HG03457 (cell line): ENCODE measurements around the gene RPL37A.
"Not testable (repeated sequence)": the region's sequence is repeated elsewhere in the genome, so short reads cannot be mapped to it uniquely, and the experiment has no call there.

Experiments
- ATAC-seq: cut with Tn5 transposase; IDR thresholded peaks from one replicate; pipeline ENCODE4 v1.9.1; 2021; ENCODE audit warnings: moderate number of reproducible peaks; ENCODE audit not compliant: unreplicated experiment

The RPL37A gene

DNA sequence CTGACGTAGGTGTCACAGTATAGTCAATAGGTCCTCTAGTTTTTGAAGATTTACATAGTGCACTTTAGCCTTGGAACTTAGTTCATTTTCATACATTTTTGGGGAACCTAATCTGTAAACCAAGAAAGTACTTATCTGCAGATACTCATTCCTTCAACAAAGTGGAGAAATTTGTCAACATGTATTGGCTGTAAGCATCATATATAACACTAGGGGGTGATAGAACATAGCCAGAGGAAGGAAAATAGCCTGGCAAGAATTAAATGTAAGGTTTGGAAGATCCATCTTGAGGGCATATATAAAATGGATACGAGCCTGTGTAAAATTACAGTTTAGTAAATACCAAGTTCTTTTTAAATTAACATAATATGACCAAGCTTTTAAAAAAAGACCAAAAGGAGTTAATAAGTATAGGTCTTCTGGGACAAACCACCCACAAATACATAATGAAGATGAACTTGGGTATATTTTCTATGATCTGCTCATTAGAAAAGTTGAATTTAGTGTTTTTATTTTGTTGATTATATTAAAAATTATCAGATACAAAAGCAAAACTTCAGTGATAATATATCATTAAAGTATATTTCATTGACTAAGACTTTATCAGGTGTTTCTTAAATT, 18.2 kb downstream of the RPL37A start:
- ATAC-seq, result no peak

DNA sequence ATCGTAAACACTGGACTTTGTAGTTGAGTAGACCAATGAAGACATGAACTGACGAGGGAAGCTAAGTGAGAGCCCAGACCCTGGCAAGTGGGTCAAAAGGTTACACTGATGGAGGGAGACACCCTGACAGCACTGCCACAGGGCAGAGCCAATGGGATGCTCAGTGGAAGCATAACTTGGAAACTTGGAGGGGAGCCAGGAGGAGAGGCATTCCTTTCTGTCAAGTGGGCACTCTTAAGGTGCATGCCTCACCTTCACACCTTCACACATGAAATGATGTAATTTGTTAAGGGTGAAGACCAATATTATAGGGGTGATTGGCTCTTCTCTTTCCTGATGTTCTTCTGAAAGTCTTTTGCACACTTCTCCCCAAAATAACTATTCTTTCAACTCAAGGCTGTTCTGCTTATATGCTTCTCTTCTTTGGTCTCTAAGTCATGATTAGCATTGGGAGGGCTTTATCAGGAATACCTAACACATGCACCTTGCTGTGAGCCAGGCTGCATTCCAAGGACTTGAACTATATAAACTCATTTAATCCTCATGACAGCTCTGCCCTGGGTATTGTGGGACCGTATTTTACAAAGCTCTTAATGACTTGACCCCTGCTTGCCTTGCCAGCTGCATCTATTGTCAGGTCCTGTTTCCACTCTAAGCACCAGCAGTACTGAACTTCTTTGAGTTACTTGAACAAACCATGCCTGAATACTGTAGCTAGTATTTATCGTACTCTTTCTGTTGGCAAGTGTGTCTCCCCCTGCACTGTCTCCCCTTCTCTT, 19.0 kb downstream of the RPL37A start:
- no peak for ATAC-seq

DNA sequence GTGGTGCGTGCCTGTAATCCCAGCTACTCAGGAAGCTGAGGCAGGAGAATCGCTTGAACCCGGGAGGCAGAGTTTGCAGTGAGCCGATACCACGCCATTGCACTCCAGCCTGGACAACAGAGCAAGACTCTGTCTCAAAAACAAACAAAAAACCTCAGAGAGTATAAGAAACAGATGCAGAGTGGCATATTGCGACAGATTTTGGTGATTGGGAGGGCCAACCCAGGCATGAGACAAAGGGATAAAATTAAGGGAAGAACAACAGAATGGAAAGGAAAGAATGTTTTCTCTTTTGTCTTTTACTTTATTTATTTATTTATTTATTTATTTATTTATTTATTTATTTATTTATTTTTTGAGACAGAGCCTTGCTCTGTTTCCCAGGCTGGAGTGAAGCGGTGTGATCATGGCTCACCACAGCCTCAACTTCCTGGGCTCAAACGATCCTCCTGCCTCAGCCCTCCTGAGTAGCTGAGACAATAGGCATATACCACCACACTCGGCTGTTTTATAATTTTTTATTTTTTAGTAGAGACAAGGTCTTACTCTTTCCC, 20.0 kb downstream of the RPL37A start:
- ATAC-seq, result not testable (repeated sequence)

DNA sequence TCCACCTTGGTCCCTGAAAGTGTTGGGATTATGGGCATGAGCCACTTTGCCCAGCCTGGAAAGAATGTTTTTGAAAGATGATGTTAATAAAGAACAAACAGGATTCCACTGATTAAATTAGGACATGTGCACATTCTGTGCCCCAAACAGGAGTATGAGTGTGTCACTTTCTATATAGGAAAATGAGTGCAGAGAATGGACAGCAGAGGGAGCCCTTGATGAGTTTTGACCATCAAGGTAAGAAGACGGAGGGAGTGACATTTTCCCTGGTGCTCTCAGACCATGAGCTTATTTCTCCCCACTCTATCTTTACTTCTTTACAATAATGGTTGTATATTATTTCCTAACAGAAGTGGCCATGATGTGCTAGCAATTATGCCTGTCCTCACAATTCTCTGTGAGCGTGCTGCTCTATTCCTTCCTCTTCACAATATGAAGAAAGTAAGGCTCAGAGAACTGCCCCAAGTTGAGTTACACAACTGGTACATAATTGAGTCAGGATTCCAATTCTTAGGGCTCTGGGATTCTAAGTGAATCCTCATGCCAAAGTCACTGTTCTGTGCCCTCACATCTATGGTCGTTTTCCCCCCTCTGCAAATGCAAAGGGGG, 20.6 kb downstream of the RPL37A start:
- no peak for ATAC-seq

DNA sequence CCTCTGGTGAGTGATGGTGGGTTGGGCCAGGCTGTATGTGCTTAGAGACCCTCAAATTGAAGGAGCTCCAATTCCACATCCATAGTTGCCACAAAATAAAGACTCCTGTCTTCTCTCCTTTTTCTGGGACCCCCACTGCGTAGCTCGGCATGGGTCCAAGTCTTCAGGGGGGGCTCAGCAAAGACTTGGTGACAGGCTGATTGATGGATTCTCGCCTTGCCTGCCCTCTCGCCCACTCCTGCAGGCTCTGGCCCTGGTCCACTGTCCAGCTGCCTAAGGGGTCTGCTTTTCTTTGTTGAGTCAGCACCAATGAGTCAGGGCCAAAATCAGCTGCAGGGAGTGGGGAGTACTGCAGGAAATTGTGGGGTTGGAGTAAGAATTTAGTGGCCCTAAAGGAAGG, 21.5 kb downstream of the RPL37A start:
- ATAC-seq, result no peak

DNA sequence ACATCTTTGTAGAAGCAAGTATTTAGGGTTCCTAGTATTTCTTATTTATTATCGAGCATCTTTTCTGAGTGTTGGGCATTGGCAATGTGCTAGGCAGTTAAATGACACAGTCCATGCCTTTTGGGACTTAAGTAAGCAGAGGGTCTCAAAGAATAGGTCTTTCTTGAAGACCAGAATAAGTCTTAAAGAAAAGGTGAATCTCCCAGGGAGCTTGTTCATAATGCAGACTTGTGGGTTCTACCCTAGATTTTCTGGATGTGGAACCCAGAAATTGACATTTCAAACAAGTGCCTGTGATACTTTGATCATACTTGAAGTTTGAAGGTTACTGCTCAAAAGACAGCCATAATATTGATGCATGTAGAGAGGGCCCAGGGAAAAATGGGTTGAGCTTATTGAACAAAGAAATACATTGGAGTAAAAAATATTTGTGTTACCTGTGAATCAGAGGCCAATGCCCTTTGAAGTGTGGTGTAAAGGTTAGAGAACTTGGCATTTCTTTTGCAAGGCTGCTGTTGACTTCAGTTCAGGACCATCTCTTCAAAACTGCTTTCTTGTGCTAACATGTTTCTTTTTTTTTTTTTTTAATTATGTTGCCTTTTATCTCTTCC, 24.4 kb downstream of the RPL37A start:
- ATAC-seq, result no peak

DNA sequence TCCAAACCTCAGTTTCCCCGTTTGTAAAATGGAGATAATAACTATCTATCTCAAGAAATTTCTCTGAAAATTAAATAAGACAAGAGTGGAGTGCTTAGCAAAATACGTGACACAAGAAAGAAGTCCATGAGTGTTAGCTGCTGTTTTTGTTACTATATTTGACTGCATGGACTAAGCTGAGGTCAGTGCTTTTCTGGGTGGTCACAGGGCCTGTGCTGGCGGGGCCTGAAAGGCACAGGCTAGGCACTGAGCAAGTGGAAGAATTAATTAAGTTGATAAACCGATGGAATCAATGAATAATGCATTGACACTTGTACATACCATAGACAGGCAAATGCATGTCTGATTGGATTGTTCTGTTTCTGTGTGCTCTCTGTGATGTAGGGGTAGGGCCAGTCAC, 27.3 kb downstream of the RPL37A start:
- no peak for ATAC-seq

DNA sequence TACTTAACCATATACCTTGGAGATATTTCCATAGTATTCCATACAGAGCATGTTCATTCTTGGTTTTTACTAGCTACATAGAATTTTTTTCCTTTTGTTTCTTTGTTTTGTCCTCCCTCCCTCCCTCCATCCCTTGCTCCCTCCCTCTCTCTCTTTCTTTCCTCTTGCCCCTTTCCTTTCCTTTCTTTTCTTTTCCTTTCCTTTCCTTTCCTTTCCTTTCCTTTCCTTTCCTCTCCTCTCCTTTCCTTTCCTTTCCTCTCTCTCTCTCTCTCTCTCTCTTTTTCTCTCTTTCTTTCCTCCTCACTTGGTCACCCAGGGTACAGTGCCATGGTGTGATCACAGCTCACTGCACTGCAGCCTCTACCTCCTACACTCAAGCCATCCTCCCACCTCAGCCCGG, 28.3 kb downstream of the RPL37A start:
- ATAC-seq, result no peak

DNA sequence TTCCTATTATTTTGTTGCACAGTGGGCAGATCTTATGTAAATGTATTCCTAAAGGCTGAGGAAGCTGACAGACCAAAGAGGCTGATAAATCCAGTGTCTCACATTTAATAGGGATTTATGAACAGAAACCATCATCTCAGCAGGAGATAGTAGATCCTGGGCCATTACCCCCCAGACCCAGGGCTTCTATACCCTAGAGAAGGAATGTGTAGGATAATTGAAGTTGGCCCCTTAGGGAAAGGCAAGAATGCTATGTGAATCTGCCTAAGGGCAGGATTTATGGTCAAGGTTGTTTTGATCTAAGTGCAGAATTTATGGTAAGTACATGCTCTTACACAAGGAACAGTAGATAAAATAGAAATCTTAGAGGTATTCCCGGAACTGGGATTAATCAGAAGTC, 29.0 kb downstream of the RPL37A start:
- no peak for ATAC-seq

DNA sequence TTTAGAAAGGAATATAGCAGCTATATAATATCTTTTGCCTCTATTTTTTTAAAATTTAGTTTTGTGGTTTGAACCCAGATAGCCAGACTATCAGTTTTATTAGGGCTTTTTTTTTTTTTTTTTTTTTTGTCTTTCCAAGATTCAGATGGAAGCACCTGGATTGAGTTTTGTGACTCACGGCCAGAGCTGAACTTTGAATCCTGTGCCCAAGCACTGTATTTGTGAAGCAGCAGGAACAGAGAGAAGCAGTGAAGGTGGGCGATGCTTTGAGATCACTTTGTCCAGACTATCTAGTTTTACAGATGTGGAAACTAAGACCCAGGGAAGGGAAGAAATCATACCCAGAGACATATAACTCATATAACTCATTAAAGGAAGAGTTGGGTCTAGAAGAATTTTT, 33.9 kb downstream of the RPL37A start:
- ATAC-seq, result no peak

DNA sequence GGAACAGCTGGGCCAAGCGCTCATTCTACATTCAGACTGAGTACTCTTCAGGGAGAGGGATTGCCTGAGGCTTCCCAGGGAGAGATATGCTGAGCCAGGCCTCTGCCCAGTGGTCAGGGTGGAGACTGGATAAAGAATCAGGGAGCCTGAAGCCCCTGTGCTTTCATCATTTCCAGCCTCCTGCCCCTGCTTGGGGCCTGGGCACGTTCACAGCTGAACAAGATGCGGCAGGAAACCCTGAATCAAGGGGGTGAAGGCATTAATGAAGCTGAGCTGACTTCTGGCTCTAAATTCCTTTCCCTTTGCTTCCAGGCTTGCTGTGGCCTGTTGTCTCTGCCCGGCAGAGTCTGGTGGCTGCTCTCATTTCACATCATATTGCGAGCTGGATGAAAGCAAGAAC, 35.0 kb downstream of the RPL37A start:
- no peak for ATAC-seq

DNA sequence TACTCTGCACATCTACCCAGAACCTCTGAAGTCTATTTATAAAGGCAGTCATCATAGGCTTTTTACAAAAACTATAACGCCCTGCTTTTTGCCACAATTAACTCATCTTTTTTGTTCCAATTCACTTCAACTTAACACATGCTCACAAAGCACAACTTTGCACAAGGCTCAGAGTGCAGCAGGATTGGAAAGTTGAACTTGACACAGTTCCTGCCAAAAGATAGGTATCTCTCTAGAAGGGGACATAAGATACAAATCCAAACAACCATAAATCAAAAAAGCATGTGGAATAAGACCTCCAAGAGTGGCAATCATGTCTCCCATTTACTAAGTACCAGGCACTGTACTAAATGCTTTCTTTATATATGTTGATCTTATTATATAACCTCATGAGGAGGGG, 36.2 kb downstream of the RPL37A start:
- ATAC-seq, result no peak

DNA sequence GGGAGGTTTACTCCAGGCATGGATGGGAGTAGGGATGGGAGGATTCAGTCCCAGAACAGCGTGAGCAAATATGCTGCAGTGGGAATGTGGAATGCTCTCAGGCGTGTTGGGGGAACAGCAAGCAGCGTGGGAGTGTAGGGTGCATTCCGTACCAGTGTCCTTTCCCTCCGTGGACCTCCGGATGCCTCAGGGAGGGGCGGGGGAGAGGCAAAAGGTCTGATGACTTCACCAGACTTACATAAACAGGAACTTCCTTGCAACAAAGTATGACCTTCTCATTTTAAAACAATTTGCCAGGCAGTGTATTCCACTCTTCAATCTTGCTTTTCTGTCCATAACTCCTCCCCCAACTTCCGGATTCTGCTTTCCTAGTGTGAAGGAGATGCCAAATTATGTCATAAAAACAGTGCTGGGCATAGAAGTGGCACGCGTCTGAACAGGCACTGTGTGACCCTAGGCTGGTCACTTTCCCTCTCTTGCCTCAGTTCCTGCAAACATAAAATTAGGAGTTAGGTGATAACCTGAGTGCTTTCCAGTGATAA, 36.9 kb downstream of the RPL37A start:
- no peak for ATAC-seq

DNA sequence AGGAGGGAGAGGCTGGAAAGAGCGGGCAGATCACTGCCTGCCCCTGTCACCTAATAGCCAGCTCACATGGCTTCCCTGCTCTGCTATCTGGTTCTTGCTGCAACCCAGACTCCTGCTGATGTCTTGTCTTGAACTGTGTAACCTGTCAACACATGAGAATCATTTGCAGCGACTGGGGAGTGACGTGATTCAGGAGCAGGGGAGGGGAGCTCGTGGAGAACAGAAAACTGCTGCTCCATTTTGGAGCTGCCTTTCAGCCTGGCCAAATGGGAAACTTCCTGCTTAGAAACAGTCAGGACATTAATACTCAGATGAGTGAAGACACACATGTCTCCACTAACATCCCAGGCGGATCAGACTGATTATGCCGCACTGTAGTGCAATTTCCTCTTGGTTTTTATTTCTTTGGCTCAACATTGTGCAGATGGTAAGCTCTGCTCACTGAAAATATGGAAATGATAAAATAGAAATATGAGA, 38.1 kb downstream of the RPL37A start:
- no peak for ATAC-seq

DNA sequence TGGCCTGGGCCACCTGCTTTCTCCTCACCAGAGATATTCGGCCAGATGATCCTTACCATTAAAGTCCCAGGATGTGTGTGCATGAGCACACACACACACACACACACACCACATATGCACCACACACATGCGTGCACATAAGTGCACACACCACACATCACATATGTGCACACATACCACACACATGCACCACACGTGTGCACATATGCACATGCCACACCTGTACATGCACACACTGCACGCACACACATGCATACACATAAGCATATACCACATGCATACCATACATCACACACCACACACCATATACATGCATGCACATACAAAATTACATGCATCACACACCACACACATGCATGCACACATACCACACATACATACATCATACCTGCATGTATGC, 38.7 kb downstream of the RPL37A start:
- ATAC-seq, result no peak

DNA sequence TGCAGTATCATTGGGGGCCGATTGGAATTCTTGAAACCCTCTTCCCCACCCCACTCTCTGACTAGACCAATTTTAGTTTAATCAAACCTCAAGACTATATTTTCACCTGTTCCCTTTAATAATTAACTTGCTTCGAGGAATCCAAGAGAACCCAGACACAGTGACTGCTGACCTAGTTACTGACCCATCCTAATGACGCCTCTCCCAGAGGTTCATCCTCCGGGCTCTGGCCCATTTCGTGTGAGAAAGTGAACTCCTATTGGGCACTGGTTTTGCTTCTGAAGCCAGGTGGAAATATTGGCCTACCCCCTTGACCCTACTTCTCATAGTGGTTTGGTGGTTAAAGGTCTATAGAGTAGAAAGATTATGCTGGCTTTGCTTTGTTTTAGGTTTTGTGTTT, 39.9 kb downstream of the RPL37A start:
- no peak for ATAC-seq

DNA sequence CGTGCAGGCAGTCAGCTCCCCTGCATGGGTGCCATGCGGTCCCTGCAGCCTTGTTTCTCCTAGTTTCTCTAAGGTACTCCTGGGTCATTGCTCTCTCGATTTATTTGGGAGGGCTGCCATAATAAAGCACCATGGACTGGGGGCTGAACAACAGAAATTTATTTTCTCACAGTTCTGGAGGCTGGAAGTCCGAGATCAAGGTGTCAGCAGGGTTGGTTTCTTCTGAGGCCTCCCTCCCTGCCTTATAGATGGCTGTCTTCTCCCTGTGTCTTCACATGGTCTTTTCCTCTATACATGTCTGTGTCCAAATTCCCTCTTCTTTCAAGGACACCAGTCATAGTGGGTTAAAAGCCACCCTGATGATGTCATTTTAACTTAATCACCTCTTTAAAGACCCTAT, 40.5 kb downstream of the RPL37A start:
- no peak for ATAC-seq

DNA sequence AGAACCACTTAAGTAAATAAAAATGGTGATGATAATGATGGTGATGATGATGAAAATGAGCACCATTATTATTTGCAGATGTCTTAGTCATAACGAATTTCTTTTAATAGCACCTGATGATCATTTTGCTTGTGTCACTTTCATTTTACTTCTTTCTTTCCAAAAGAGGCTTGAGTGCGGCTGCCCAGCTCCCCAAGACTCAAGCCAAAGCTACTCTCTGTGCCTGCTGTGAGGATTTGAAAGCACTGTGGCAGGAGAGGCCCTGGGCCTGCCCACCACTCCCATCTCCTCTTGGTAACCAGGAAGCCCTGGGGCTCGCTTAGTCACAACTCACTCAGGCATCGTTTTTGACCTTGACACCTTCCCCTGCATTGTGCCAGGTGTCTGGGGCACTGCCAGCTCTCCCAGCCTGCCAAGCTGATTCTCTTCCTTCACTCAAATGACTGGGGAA, 41.2 kb downstream of the RPL37A start:
- ATAC-seq, result no peak

DNA sequence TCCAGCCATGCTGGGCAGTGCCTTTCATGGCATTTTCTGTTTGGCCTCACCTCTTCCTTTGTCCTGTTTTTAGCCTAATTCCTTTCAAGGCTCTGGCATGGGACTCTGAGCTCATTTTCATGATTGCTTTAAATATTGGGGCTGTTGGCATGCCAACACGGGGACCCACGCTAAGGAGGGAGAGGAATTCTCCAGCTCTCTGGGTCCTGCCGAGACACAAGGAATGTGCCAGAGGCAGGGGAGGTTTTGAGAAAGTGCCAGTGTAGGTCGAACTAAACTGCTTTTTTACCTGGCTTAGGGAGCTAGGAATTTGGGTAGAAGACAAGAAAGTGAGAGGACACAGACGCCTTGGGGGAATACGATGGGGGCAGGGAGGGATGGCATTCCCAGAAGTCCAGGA, 42.3 kb downstream of the RPL37A start:
- ATAC-seq, result no peak

DNA sequence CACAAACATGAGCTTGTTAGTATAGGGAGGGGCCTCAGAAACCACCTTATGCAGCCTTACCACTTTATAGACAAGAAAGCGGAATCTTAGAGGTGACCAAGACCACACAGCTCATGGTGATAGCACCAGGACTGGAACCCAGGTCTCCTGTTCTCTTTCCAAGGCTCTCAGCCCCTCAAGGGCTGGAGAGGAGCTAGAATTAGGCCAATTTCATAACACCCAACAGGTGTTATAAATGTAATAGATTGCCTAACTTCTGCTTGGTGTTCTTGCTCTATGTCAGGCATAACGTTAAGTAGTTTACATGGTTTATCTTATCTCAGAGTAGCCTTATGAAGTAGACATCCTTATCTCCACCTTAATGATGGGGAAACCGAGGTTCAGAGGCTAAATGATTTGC, 42.9 kb downstream of the RPL37A start:
- no peak for ATAC-seq

DNA sequence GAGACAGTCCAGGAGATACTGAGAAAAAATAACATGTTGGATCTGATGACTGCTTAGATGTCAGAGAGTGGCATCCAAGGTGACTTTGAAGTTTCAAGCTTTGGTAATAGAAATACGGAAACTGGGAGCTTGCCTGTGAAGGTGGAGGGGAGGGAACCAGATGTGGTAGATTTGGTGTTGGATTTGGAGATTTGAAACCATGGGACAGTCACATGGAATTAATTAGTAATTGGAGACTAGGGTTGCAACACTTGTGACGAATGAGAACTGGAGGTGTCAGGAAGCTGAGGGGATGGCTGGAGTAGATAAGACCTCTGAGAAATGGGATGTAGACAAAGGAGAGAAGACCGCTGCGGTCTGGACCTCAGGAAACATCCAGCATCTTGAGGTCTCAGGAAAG, 46.7 kb downstream of the RPL37A start:
- ATAC-seq, result no peak
